ENCODE data around the gene ADGRG6. TPM values are rescaled to one million over a fixed set of nuclear protein-coding genes. Genes with fewer than 3 reads are reported as not detected.

ADGRG6 gene
- total RNA-seq, 1 experiment from 2014 or later: 30.3 TPM

- no peak overlapping the region for H2AFZ ChIP-seq
- no peak overlapping the region for H3K4me2 ChIP-seq
- no peaks in the 10 kb centered on the region for H3K79me2 ChIP-seq (ENCODE audit: low read depth)
- H3K27me3 ChIP-seq (ENCODE audit: insufficient read depth, low read depth): no peaks in the 10 kb centered on the region
- POLR2A ChIA-PET (ENCODE audit: unreplicated experiment): no interaction called here
- no peaks in the 10 kb centered on the region; the same call in 1 of the 2 replicates for H3K9me3 ChIP-seq (ENCODE audit: insufficient read depth, low read depth)
- no peak for DNase-seq
- no peaks in the 10 kb centered on the region for H3F3A ChIP-seq (ENCODE audit: insufficient read depth, low read depth)
- no peaks in the 10 kb centered on the region for H3K9me2 ChIP-seq (ENCODE audit: insufficient read depth)
- no peak overlapping the region for H3K27ac ChIP-seq
- no peak for TF ChIP-seq CTCF (conservative IDR thresholded peaks at IDR 0.05)
- no peak for TF ChIP-seq EZH2 (IDR thresholded peaks at IDR 0.05; ENCODE audit: low read depth)
- no peaks in the 10 kb centered on the region for H4K20me1 ChIP-seq (ENCODE audit: insufficient read depth)
- H3K4me1 ChIP-seq (replicated peaks; ENCODE audit: insufficient read depth): no peaks in the 10 kb centered on the region
- intact Hi-C loops (cut with micrococcal nuclease; ENCODE audit: unreplicated experiment): no loop called here
- no peaks in the 10 kb centered on the region for H3K36me3 ChIP-seq (ENCODE audit: low read depth)
- H3K4me3 ChIP-seq: no peak overlapping the region
- BruUV-seq (replicated peaks): no TSS peak
- CTCF ChIA-PET: no interaction called here
Observed at GRCh38 chr6:142290851-142291250, 11.0 kb upstream of the ADGRG6 start.

- Histone ChIP-seq H3K9me2 (ENCODE audit: insufficient read depth) (no peaks in the 10 kb centered on the region), H4K20me1 (ENCODE audit: insufficient read depth) (no peaks in the 10 kb centered on the region), H3K9me3 (ENCODE audit: insufficient read depth, low read depth) (no peaks in the 10 kb centered on the region; the same call in 1 of the 2 replicates), H3F3A (ENCODE audit: insufficient read depth, low read depth) (no peaks in the 10 kb centered on the region), H3K79me2 (ENCODE audit: low read depth) (no peaks in the 10 kb centered on the region), H2AFZ (no peak overlapping the region), H3K36me3 (ENCODE audit: low read depth) (no peaks in the 10 kb centered on the region), H3K27ac (no peak overlapping the region), H3K27me3 (ENCODE audit: insufficient read depth, low read depth) (no peaks in the 10 kb centered on the region), H3K4me3 (no peak overlapping the region), H3K4me1 (replicated peaks; ENCODE audit: insufficient read depth) (no peaks in the 10 kb centered on the region), H3K4me2 (no peak overlapping the region)
- TF ChIP-seq EZH2 (IDR thresholded peaks at IDR 0.05; ENCODE audit: low read depth): no peak
- no peak for TF ChIP-seq CTCF (conservative IDR thresholded peaks at IDR 0.05)
- POLR2A ChIA-PET (ENCODE audit: unreplicated experiment): no interaction called here
- no TSS peak for BruUV-seq (replicated peaks)
- DNase-seq: no peak
- intact Hi-C loops (cut with micrococcal nuclease; ENCODE audit: unreplicated experiment): no loop called here
- CTCF ChIA-PET: no interaction called here
Observed at GRCh38 chr6:142291512-142291911, 10.3 kb upstream of the ADGRG6 start.

- Histone ChIP-seq H3K9me2 (ENCODE audit: insufficient read depth) (no peaks in the 10 kb centered on the region), H3K79me2 (ENCODE audit: low read depth) (no peaks in the 10 kb centered on the region), H3K36me3 (ENCODE audit: low read depth) (no peaks in the 10 kb centered on the region), H3K9me3 (ENCODE audit: insufficient read depth, low read depth) (no peaks in the 10 kb centered on the region; the same call in 1 of the 2 replicates), H3K27me3 (ENCODE audit: insufficient read depth, low read depth) (no peaks in the 10 kb centered on the region), H3F3A (ENCODE audit: insufficient read depth, low read depth) (no peaks in the 10 kb centered on the region), H2AFZ (no peak overlapping the region), H3K27ac (no peak overlapping the region), H4K20me1 (ENCODE audit: insufficient read depth) (no peaks in the 10 kb centered on the region), H3K4me1 (replicated peaks; ENCODE audit: insufficient read depth) (no peaks in the 10 kb centered on the region), H3K4me2 (no peak overlapping the region), H3K4me3 (no peak overlapping the region)
- POLR2A ChIA-PET (ENCODE audit: unreplicated experiment): no interaction called here
- no TSS peak for BruUV-seq (replicated peaks)
- CTCF ChIA-PET: no interaction called here
- no peak for DNase-seq
- no peak for TF ChIP-seq EZH2 (IDR thresholded peaks at IDR 0.05; ENCODE audit: low read depth)
- intact Hi-C loops (cut with micrococcal nuclease; ENCODE audit: unreplicated experiment): no loop called here
Observed at GRCh38 chr6:142292166-142292924, 9.5 kb upstream of the ADGRG6 start.

GRCh38 chr6:142293121-142293520 lies 8.7 kb upstream of the ADGRG6 start:
- Histone ChIP-seq H3K9me2 (ENCODE audit: insufficient read depth) (no peaks in the 10 kb centered on the region), H3K4me3 (no peak overlapping the region), H2AFZ (no peak overlapping the region), H3K27me3 (ENCODE audit: insufficient read depth, low read depth) (no peaks in the 10 kb centered on the region), H3K79me2 (ENCODE audit: low read depth) (no peaks in the 10 kb centered on the region), H3K4me2 (no peak overlapping the region), H3K27ac (no peak overlapping the region), H3K9me3 (ENCODE audit: insufficient read depth, low read depth) (no peaks in the 10 kb centered on the region; the same call in 1 of the 2 replicates), H3K4me1 (replicated peaks; ENCODE audit: insufficient read depth) (no peaks in the 10 kb centered on the region), H3F3A (ENCODE audit: insufficient read depth, low read depth) (no peaks in the 10 kb centered on the region), H3K36me3 (ENCODE audit: low read depth) (no peaks in the 10 kb centered on the region), H4K20me1 (ENCODE audit: insufficient read depth) (no peaks in the 10 kb centered on the region)
- POLR2A ChIA-PET (ENCODE audit: unreplicated experiment): no interaction called here
- DNase-seq: no peak
- intact Hi-C loops (cut with micrococcal nuclease; ENCODE audit: unreplicated experiment): no loop called here
- BruUV-seq (replicated peaks): no TSS peak
- CTCF ChIA-PET: no interaction called here
- no peak for TF ChIP-seq CTCF (conservative IDR thresholded peaks at IDR 0.05)
- no peak for TF ChIP-seq EZH2 (IDR thresholded peaks at IDR 0.05; ENCODE audit: low read depth)
